Liver (tissue), 3 donors: Measurements from ENCODE around the gene ST6GALNAC3.
"Not testable (repeated sequence)": the region's sequence is repeated elsewhere in the genome, so short reads cannot be mapped to it uniquely, and the experiment has no call there.

ENCODE experiments used
- ATF3 ChIP-seq: IDR thresholded peaks from 2 replicates; pipeline ENCODE4 v1.6.1; 2016; ENCODE audit warnings: antibody characterized with exemption
- FOXA1 ChIP-seq: IDR thresholded peaks from 2 replicates; pipeline ENCODE4 v1.6.1; 2016; ENCODE audit warnings: antibody characterized with exemption
- JUND ChIP-seq, 2 donors: IDR thresholded peaks; 2 replicates each; pipeline ENCODE4 v1.6.1; 2016; ENCODE audit warnings: antibody characterized with exemption in 2 of 2
- RAD21 ChIP-seq, 2 donors: IDR thresholded peaks; 2 replicates each; pipeline ENCODE4 v1.6.1; 2016; ENCODE audit warnings: antibody characterized with exemption in 2 of 2, mild to moderate bottlenecking in 2 of 2
- REST ChIP-seq: IDR thresholded peaks from 2 replicates; pipeline ENCODE4 v1.6.1; 2016; ENCODE audit warnings: antibody characterized with exemption, mild to moderate bottlenecking
- RXRA ChIP-seq, 2 donors: IDR thresholded peaks; 2 replicates each; pipeline ENCODE4 v1.6.1; 2017 to 2018; ENCODE audit warnings: antibody characterized with exemption in 2 of 2, mild to moderate bottlenecking in 1 of 2
- TAF1 ChIP-seq: conservative IDR thresholded peaks from 2 replicates; pipeline ENCODE4 v1.6.1; 2016; ENCODE audit warnings: antibody characterized with exemption, mild to moderate bottlenecking
- YY1 ChIP-seq: IDR thresholded peaks from 2 replicates; pipeline ENCODE4 v1.6.1; 2016; ENCODE audit warnings: antibody characterized with exemption, mild to moderate bottlenecking
- ZBTB33 ChIP-seq: IDR thresholded peaks from 2 replicates; pipeline ENCODE4 v1.6.1; 2016; ENCODE audit warnings: antibody characterized with exemption
- TF ChIP-seq, protein P1 (sequence below): fragments of 150-350 bp; IDR thresholded peaks from 2 replicates; pipeline ENCODE4 v1.5.1; 2017; ENCODE audit warnings: improper control_type of control experiment, low read depth, low read length; ENCODE audit not compliant: missing input control
- donor health status: healthy.
- donor health status: healthy.

DNA sequence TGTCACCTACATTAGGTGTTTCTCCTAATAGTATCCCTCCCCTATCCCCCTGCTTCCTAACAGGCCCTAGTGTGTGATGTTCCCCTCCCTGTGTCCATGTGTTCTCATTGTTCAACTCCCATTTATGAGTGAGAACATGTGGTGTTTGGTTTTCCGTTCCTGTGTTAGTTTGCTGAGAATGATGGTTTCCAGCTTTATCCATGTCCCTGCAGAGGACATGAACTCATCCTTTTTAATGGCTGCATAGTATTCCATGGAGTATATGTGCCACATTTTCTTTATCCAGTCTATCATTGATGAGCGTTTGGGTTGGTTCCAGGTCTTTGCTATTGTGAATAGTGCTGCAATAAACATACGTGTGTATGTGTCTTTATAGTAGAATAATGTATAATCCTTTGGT lies 267.3 kb downstream of the ST6GALNAC3 start:
- TF ChIP-seq, protein P1, sequence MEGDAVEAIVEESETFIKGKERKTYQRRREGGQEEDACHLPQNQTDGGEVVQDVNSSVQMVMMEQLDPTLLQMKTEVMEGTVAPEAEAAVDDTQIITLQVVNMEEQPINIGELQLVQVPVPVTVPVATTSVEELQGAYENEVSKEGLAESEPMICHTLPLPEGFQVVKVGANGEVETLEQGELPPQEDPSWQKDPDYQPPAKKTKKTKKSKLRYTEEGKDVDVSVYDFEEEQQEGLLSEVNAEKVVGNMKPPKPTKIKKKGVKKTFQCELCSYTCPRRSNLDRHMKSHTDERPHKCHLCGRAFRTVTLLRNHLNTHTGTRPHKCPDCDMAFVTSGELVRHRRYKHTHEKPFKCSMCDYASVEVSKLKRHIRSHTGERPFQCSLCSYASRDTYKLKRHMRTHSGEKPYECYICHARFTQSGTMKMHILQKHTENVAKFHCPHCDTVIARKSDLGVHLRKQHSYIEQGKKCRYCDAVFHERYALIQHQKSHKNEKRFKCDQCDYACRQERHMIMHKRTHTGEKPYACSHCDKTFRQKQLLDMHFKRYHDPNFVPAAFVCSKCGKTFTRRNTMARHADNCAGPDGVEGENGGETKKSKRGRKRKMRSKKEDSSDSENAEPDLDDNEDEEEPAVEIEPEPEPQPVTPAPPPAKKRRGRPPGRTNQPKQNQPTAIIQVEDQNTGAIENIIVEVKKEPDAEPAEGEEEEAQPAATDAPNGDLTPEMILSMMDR = not testable (repeated sequence)
- not testable (repeated sequence) for TF ChIP-seq REST; ZBTB33; ATF3; YY1; RAD21 (IDR thresholded peaks at IDR 0.05); FOXA1; TAF1; RXRA (IDR thresholded peaks at IDR 0.05); JUND (IDR thresholded peaks at IDR 0.05)
